Eye (tissue), 1 donor: ENCODE data around the gene GHRH.

ENCODE experiments used
- DNase-seq: peaks from one replicate; pipeline ENCODE4 v3.0.0-alpha.2; 2015

GHRH gene

GRCh38 chr20:37235065-37235464, 26.5 kb downstream of the GHRH start:
- no peak for DNase-seq

- DNase-seq, result no peak
These were observed 27.4 kb downstream of the GHRH start for GRCh38 chr20:37234254-37234581.

GRCh38 chr20:37233548-37234253, 27.9 kb downstream of the GHRH start:
- no peak for DNase-seq

- DNase-seq, result peak; percentile 79
These were observed 29.5 kb downstream of the GHRH start for GRCh38 chr20:37231947-37232630.

GRCh38 chr20:37230200-37230599, 31.4 kb downstream of the GHRH start:
- DNase-seq, result no peak

- DNase-seq, result no peak
These were observed 32.3 kb downstream of the GHRH start for GRCh38 chr20:37229357-37229756.

GRCh38 chr20:37228656-37229055, 33.0 kb downstream of the GHRH start:
- DNase-seq, result no peak

- DNase-seq, result no peak
These were observed 33.5 kb downstream of the GHRH start for GRCh38 chr20:37228082-37228481.

GRCh38 chr20:37226889-37227288, 34.7 kb downstream of the GHRH start:
- no peak for DNase-seq

GRCh38 chr20:37225146-37225545, 36.5 kb downstream of the GHRH start:
- DNase-seq, result no peak

- no peak for DNase-seq
These were observed 38.6 kb downstream of the GHRH start for GRCh38 chr20:37223053-37223452.

GRCh38 chr20:37222086-37222485, 39.5 kb downstream of the GHRH start:
- DNase-seq, result no peak

- peak; percentile 36 for DNase-seq
These were observed 40.9 kb downstream of the GHRH start for GRCh38 chr20:37220731-37221130.

GRCh38 chr20:37219751-37220668, 41.6 kb downstream of the GHRH start:
- peak; percentile 59 for DNase-seq

GRCh38 chr20:37218976-37219375, 42.6 kb downstream of the GHRH start:
- DNase-seq, result no peak

GRCh38 chr20:37218441-37218840, 43.2 kb downstream of the GHRH start:
- no peak for DNase-seq

GRCh38 chr20:37209661-37210314, 51.8 kb downstream of the GHRH start:
- no peak for DNase-seq

- DNase-seq, result no peak
These were observed 52.4 kb downstream of the GHRH start for GRCh38 chr20:37209193-37209592.

- DNase-seq, result no peak
These were observed 54.4 kb downstream of the GHRH start for GRCh38 chr20:37207171-37207570.

GRCh38 chr20:37205794-37206193, 55.8 kb downstream of the GHRH start:
- DNase-seq, result no peak

- DNase-seq, result peak; percentile 60
These were observed 56.5 kb downstream of the GHRH start for GRCh38 chr20:37205130-37205529.

GRCh38 chr20:37204056-37204455, 57.6 kb downstream of the GHRH start:
- no peak for DNase-seq
